Lower leg skin (tissue), 4 donors: Measurements from ENCODE around the gene DUSP10. TPM values are rescaled to one million over a fixed set of nuclear protein-coding genes. Genes with fewer than 3 reads are reported as not detected.

ENCODE experiments used
- DNase-seq, 2 donors: peaks; one replicate each; pipeline ENCODE4 v3.0.0-alpha.2; 2019; ENCODE audit warnings: low spot score in 2 of 2
- H3K4me3 ChIP-seq: fragments of 200-600 bp; sonication (generic); 2 replicates; pipeline ENCODE4 v1.5.1; 2017; ENCODE audit warnings: mild to moderate bottlenecking, low read depth; ENCODE audit not compliant: poor library complexity, severe bottlenecking
- POLR2A ChIP-seq, 2 donors: fragments of 450-650 bp; IDR thresholded peaks; one replicate each; pipeline ENCODE4 v1.6.1; 2016 to 2017; ENCODE audit warnings: antibody characterized with exemption in 2 of 2, mild to moderate bottlenecking in 1 of 2, moderate library complexity in 1 of 2
- WGBS, 2 donors: methylation state at CpG; one replicate each; pipeline ENCODE4 v1.1.5; 2018; 5-methylcytosine and 5-hydroxymethylcytosine counted together
- intact Hi-C: fragments of 100-400 bp; cut with DNase I; formaldehyde crosslinking; loops from one replicate; pipeline ENCODE4 v1.15.0; 2023; ENCODE audit warnings: low total_unique reads
- total RNA-seq, 4 donors: library from RNA; depleted of rRNA; stranded (reverse); fragments of >200 nt; gene quantifications; one replicate each; pipeline ENCODE4 v1.1.0, GENCODE V29; 2016
- TF ChIP-seq, protein P1 (sequence below), 3 donors: fragments of 450-650 bp; IDR thresholded peaks; one replicate each; pipeline ENCODE4 v1.5.1; 2016; ENCODE audit warnings: antibody characterized with exemption in 3 of 3, mild to moderate bottlenecking in 3 of 3, moderate library complexity in 2 of 3

The DUSP10 gene
- total RNA-seq, 4 donors from 2014 or later: 11.8 to 20.9 (median 14.6) TPM

DNA sequence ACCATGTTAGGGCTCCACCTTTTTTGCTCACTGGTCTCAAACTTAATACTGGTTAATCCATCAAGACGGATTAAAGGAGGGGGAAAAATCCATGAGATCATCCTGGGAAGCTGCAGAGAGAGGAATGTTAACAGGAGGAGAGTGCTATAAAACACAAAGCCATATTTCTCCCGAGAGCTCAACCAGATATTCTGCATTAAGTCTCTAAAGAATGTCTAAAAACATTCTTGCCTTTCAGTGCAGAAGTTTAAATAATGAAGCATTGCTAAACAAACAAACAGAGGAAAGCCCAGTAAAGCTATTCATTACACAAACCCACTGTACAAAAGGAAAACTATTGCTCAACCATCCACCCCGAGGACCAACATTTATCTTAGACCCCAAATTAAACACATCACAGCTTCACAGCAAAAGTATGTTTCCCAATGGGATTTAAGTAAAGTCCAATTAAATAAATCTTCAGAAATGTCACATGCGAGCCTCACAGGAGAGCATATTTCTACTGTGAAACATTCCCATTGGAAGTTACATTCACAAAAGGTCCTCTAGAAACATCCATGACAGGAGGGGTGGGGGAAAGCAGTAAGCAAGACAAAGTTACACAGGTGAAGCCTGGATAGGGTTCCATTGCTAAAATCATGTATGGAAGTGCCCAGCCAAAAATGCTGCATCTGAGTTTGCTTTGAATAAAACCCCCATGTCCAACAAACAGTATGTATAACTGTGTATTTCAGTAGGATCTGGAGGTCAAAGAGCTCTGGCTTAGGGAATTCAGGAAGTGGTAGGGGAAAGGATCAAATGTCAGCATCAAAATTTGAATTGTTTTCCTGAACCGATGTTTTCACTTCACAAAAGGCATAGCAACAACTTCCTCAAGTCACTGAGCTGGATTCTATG, 23.3 kb downstream of the DUSP10 start:
- TF ChIP-seq, protein P1, sequence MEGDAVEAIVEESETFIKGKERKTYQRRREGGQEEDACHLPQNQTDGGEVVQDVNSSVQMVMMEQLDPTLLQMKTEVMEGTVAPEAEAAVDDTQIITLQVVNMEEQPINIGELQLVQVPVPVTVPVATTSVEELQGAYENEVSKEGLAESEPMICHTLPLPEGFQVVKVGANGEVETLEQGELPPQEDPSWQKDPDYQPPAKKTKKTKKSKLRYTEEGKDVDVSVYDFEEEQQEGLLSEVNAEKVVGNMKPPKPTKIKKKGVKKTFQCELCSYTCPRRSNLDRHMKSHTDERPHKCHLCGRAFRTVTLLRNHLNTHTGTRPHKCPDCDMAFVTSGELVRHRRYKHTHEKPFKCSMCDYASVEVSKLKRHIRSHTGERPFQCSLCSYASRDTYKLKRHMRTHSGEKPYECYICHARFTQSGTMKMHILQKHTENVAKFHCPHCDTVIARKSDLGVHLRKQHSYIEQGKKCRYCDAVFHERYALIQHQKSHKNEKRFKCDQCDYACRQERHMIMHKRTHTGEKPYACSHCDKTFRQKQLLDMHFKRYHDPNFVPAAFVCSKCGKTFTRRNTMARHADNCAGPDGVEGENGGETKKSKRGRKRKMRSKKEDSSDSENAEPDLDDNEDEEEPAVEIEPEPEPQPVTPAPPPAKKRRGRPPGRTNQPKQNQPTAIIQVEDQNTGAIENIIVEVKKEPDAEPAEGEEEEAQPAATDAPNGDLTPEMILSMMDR (IDR thresholded peaks at IDR 0.05): no peak
- no peak for TF ChIP-seq POLR2A (IDR thresholded peaks at IDR 0.05)
- H3K4me3 ChIP-seq: no peak overlapping the region
- WGBS, 2 donors: 47 to 50% methylated on average over 5 of the region's 5 CpGs
- no peak for DNase-seq
- intact Hi-C loops: no loop called here

DNA sequence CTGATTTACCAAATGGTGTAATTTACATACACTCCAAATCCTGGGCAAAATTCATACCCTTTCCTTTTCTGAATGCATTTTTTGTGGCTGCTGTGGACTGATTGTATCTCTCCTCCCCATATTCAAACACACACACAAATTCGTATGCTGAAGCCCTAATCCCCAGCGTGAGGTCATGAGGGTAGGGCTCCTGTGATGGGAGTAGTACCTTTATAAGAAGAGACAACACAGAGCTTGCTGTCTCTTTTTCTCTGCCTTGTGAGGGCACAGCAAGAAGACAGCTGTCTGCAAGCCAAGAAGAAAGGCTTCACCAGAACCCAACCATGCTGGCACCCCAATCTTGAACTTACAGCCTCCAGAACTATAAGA, 24.4 kb downstream of the DUSP10 start:
- intact Hi-C loops: no loop called here
- H3K4me3 ChIP-seq: no peak overlapping the region
- TF ChIP-seq POLR2A (IDR thresholded peaks at IDR 0.05): no peak
- TF ChIP-seq, protein P1 (IDR thresholded peaks at IDR 0.05): no peak
- no peak for DNase-seq
- whole genome bisulfite sequencing, 2 donors: 80 to 93% methylated on average over 2 of the region's 2 CpGs

DNA sequence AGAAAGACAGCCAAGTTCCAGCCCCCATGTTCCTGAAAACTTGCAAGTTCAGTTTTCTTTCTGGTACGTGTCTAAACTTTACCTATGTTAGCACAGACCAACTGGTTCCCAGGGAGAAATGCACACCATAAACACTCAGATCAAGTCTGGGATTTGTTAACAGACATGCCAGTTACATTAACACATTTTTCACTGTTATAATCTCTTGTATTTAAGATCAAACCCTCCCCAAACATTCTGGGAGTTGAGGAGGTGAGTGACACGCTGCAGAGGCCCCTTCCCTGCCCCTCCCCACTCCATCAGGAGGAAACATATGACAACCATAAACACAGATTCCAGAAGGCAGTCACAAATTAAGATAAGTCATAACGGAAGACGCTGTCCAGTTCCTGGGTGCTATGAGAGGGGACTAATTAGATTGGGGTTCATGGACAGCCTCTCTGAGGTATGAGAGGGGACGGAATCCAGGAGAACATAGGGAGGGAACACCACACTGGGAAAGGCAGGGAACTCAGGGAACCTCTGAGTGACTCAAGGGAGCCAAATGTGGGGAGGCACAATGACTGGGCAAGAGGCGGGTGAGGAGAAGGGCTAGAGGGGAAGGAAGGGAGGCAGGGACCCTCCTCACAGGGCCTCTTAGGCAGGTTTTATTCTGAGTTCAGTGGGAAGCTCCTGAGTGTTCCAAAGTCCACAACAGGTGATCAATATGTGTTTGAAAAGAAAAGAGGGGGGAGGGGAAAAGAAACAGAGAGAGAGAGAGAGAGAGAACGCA, 25.0 kb downstream of the DUSP10 start:
- no peak overlapping the region for H3K4me3 ChIP-seq
- no peak for DNase-seq
- intact Hi-C loops: no loop called here
- TF ChIP-seq, protein P1 (IDR thresholded peaks at IDR 0.05): no peak
- 66 to 67% methylated on average over 7 of the region's 7 CpGs for WGBS, 2 donors

DNA sequence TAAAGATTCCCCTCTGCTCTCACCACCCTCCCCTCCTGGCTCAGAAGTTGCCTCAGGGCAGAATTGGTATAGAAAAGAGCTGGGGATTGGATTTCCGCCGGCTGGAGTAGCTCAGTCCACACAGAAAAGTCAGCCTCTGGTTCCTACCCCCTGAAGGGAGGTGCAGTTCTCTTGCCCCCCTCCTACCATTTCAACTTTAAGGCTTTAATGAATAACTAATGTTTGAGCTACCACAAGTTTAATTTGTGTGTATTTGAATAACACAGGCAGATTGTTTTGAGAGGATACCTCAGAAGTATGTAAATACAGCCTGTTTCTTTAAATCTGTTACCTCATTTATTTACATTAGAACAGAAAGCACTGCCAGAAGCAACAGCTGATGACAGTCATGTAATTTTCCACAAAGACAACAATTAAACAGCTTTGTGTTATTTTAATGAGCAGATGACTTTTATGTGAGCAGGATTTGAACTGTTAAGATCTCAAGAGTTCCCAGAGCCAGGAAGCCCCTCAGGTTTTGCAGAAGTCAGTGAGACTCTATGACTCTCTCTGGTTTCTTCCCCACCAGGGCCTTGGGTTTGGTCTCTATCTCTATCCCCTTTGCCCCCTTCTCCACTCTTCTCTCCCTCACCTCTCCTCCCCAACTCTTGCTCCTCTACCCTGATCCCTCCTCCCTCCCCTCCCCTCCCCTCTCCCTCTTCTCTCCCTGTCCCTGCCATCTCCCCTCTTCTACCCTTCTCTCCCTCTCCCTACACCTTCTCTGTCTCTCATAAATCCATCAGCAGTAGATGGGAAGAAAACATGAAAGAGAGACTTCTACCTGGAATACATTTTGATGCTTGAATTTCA, 26.3 kb downstream of the DUSP10 start:
- WGBS, 2 donors: 70 to 73% methylated on average over 2 of the region's 2 CpGs
- TF ChIP-seq, protein P1 (IDR thresholded peaks at IDR 0.05): no peak
- TF ChIP-seq POLR2A (IDR thresholded peaks at IDR 0.05): no peak
- intact Hi-C loops: no loop called here
- DNase-seq: no peak
- no peak overlapping the region for H3K4me3 ChIP-seq

DNA sequence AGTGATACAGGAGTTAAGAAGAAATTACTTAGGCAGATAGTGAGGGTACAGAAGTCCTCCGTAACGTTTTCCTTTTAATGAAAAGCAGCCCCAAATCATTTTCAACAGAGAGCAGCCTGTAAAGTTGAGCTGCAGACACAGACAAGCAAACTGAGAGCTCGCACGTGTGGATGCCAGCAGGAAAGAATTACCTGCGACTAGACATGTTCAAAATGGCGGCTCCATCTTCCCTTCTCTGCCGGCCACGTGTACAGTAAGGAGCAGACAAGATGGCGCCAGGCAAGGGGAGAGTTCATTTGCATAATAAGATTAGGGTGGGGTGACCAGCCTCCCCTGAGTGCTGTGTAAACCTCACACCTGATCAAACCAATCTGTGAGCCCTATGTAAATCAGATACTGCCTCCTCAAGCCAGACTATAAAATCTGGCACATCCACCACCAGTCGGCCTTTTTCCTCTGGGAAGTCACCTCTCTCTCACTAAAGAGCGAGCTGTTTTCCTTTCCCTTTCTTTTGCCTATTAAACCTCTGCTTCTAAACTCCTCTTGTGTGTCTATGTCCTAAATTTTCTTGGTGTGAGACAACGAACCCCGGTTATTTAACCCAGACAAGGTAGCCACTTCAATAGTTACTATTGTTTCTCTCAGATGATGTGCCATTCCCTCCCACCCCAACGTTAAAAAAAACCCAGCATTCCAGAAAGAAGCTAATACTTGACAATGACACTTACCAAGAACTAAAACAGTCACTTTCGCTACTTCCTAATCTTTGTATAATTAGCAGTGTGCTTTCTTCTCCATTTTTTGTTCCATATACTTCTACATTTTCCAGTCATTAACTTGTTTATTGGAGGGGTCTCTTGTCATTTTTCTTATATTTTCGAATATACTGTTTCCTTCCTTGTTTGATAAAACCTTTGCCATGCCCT, 27.4 kb downstream of the DUSP10 start:
- WGBS, 2 donors: 81 to 86% methylated on average over 16 of the region's 16 CpGs

More for the DNA sequence above, 27.4 kb downstream of the DUSP10 start:
- intact Hi-C loops: no loop called here
- DNase-seq: no peak
- no peak overlapping the region for H3K4me3 ChIP-seq
- no peak for TF ChIP-seq POLR2A (IDR thresholded peaks at IDR 0.05)
- TF ChIP-seq, protein P1 (IDR thresholded peaks at IDR 0.05): no peak
